ENCODE data around the gene DNAJC16. TPM values are rescaled to one million over a fixed set of nuclear protein-coding genes. Genes with fewer than 3 reads are reported as not detected.
A peak's percentile ranks its signal among the peaks of the same experiment; 100 is the strongest.

The DNAJC16 gene
- total and polyA plus RNA-seq, 9 of the 15 experiments (the other 6 are each of a cell fraction or from before 2014, with no cell fraction given) = 6.9 to 16.8 (median 12.8) TPM

DNA sequence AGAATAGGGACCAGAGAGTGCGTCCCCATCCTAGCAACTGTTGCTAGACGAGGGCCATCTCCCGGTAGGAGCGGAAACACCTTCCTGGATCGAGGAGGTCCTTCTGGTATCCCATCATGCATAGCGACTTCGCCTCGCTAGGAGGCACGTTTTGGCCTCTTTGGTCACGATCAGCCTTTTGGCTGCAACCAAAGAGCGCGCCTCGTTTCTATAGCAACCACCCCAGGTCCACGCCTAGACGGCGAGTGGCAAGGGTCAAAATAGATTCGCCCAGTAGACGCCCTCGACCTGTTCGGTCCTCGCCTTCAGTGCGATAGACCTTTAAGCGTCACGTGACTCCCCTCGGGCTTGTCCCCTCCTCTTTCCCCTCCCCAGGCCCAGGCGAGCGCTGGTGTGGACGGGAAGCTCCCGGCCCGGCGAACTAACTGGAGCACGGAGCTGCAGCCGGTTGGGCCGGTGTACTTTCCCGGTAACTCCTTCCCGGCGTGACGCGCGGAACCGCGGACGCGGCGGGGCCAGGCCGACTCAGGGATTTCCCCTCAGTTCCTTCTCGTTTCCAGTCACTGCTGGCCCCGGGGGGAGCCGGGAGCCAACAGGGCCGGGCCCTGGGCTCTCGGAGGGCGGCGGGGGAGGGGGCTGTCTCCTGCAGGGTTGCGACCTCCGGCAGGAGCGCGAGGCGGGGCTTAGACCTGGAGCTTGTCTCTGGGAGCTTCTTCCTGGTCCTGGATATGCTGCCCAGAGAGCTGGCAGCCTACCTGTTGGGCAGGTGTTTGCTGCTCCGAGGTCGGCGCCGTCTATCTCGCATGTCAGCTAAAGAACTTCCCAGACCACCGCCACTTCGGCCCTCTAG lies at the start of gene DNAJC16 (continued):
- TF ChIP-seq, protein P1, sequence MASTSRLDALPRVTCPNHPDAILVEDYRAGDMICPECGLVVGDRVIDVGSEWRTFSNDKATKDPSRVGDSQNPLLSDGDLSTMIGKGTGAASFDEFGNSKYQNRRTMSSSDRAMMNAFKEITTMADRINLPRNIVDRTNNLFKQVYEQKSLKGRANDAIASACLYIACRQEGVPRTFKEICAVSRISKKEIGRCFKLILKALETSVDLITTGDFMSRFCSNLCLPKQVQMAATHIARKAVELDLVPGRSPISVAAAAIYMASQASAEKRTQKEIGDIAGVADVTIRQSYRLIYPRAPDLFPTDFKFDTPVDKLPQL (IDR thresholded peaks at IDR 0.05; ENCODE audit: extremely low read depth, insufficient read length) = no peak
- peak; percentile 87; the same call in 1 of the 2 replicates for TF ChIP-seq ZBTB7A (IDR thresholded peaks at IDR 0.05; ENCODE audit: borderline replicate concordance, control insufficient read depth, low read depth, low read length)
- TF ChIP-seq HDAC8 (tag; IDR thresholded peaks at IDR 0.05) = no peak
- TF ChIP-seq EWSR1 (IDR thresholded peaks at IDR 0.05; ENCODE audit: borderline replicate concordance, low read depth, partially characterized antibody) = no peak
- peak; percentile 84 for TF ChIP-seq C11orf30 (IDR thresholded peaks at IDR 0.05; ENCODE audit: low read depth)
- TF ChIP-seq ZNF583 (CRISPR knock-in tag; IDR thresholded peaks at IDR 0.05) = 0 out of 2 replicates have a peak, but pooled peaks have one; percentile 36
- TF ChIP-seq GATA2 (CRISPR knock-in tag; IDR thresholded peaks at IDR 0.05) = no peak
- TF ChIP-seq, protein P2, sequence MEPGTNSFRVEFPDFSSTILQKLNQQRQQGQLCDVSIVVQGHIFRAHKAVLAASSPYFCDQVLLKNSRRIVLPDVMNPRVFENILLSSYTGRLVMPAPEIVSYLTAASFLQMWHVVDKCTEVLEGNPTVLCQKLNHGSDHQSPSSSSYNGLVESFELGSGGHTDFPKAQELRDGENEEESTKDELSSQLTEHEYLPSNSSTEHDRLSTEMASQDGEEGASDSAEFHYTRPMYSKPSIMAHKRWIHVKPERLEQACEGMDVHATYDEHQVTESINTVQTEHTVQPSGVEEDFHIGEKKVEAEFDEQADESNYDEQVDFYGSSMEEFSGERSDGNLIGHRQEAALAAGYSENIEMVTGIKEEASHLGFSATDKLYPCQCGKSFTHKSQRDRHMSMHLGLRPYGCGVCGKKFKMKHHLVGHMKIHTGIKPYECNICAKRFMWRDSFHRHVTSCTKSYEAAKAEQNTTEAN (CRISPR knock-in tag; IDR thresholded peaks at IDR 0.05) = 0 out of 2 replicates have a peak, but pooled peaks have one; percentile 14
- peak; percentile 77; the same call in 1 of the 2 replicates for TF ChIP-seq KLF6 (CRISPR knock-in tag; IDR thresholded peaks at IDR 0.05; ENCODE audit: borderline replicate concordance)
- TF ChIP-seq, protein P3, sequence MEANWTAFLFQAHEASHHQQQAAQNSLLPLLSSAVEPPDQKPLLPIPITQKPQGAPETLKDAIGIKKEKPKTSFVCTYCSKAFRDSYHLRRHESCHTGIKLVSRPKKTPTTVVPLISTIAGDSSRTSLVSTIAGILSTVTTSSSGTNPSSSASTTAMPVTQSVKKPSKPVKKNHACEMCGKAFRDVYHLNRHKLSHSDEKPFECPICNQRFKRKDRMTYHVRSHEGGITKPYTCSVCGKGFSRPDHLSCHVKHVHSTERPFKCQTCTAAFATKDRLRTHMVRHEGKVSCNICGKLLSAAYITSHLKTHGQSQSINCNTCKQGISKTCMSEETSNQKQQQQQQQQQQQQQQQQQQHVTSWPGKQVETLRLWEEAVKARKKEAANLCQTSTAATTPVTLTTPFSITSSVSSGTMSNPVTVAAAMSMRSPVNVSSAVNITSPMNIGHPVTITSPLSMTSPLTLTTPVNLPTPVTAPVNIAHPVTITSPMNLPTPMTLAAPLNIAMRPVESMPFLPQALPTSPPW (CRISPR knock-in tag; IDR thresholded peaks at IDR 0.05) = peak; percentile 99
- no peak for TF ChIP-seq HOXB6 (CRISPR knock-in tag; IDR thresholded peaks at IDR 0.05; ENCODE audit: borderline replicate concordance)
- no peak for TF ChIP-seq RFX7 (CRISPR knock-in tag; IDR thresholded peaks at IDR 0.05)
- TF ChIP-seq, protein P4, sequence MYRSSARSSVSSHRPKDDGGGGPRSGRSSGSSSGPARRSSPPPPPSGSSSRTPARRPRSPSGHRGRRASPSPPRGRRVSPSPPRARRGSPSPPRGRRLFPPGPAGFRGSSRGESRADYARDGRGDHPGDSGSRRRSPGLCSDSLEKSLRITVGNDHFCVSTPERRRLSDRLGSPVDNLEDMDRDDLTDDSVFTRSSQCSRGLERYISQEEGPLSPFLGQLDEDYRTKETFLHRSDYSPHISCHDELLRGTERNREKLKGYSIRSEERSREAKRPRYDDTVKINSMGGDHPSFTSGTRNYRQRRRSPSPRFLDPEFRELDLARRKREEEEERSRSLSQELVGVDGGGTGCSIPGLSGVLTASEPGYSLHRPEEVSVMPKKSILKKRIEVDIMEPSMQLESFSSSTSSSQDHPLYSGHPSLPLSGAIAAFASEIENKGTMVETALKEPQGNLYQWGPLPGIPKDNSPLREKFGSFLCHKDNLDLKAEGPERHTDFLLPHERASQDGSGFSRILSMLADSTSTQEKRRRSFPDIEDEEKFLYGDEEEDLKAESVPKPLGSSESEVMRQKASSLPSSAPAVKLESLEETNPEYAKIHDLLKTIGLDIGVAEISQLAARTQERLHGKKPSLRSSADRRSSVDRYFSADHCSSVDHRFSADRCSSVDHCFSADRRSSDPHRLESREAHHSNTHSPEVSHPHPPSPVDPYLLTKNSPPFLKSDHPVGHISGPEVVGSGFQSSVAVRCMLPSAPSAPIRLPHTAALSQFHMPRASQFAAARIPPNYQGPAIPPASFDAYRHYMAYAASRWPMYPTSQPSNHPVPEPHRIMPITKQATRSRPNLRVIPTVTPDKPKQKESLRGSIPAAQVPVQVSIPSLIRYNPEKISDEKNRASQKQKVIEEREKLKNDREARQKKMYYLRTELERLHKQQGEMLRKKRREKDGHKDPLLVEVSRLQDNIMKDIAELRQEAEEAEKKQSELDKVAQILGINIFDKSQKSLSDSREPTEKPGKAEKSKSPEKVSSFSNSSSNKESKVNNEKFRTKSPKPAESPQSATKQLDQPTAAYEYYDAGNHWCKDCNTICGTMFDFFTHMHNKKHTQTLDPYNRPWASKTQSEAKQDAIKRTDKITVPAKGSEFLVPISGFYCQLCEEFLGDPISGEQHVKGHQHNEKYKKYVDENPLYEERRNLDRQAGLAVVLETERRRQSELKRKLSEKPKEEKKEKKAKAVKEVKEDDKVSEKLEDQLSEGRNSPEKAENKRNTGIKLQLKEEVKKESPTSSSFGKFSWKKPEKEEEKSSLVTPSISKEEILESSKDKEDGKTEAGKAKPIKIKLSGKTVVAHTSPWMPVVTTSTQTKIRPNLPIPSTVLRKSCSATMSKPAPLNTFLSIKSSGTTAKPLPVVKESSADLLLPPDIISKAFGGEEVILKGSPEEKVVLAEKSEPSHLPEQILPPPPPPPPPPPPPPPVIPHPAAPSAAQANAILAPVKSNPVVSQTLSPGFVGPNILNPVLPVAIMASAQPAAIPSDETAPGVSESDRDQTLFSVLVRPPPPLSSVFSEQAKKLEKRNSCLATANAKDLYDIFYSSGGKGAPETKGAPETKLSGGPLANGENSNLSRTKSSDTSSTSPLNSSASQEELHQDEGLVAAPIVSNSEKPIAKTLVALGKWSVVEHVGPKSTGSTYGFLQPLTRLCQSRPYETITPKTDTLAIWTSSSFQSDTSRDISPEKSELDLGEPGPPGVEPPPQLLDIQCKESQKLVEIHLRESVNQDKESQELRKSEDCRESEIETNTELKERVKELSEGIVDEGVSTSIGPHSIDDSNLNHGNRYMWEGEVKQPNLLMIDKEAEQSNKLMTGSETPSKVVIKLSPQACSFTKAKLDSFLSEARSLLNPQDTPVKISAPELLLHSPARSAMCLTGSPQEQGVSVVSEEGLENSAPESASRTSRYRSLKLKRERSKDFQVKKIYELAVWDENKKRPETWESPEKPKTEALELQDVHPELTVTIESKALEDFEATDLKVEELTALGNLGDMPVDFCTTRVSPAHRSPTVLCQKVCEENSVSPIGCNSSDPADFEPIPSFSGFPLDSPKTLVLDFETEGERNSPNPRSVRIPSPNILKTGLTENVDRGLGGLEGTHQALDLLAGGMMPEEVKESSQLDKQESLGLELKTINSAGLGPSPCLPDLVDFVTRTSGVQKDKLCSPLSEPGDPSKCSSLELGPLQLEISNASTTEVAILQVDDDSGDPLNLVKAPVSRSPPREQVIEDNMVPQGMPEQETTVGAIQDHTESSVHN (IDR thresholded peaks at IDR 0.05; ENCODE audit: borderline replicate concordance in 1 of 2, low read depth in 1 of 2) = peak in 1 of 2 experiments; percentile 26; a peak in 1 of 4 replicates

All from K562 (cell line).